HL-60 (cell line): ENCODE results near the gene SP100.

Source experiments
- DNase-seq, 2 experiments: peaks; one replicate each; pipeline ENCODE4 v3.0.0-alpha.2; 2010 to 2020; ENCODE audit warnings: low read depth in 1 of 2, low spot score in 1 of 2
- H3K27ac ChIP-seq: fragments of 250-450 bp; sonication (Bioruptor Pico); replicated peaks from 2 replicates; pipeline ENCODE4 v1.5.1; 2020; ENCODE audit warnings: mild to moderate bottlenecking, moderate library complexity
- H3K27me3 ChIP-seq: fragments of 250-450 bp; sonication (Bioruptor Pico); 2 replicates; pipeline ENCODE4 v1.5.1; 2021; ENCODE audit warnings: mild to moderate bottlenecking, moderate library complexity; ENCODE audit not compliant: insufficient read depth, poor library complexity, severe bottlenecking
- H3K4me3 ChIP-seq: replicated peaks from 2 replicates; pipeline ENCODE4 v1.5.1; 2011; ENCODE audit warnings: mild to moderate bottlenecking, control low read depth, low read length; ENCODE audit not compliant: insufficient read depth
- CTCF ChIP-seq: IDR thresholded peaks from one replicate; pipeline ENCODE4 v1.5.1; 2011; ENCODE audit warnings: low read length, control low read depth, inconsistent platforms; ENCODE audit not compliant: insufficient read depth
- GABPA ChIP-seq: IDR thresholded peaks from 2 replicates; pipeline ENCODE4 v1.6.1; 2012; ENCODE audit warnings: low read depth
- POLR2AphosphoS5 ChIP-seq: IDR thresholded peaks from 2 replicates; pipeline ENCODE4 v1.6.1; 2012; ENCODE audit warnings: low read depth
- REST ChIP-seq: IDR thresholded peaks from 2 replicates; pipeline ENCODE4 v1.6.1; 2012; ENCODE audit warnings: low read depth; ENCODE audit not compliant: insufficient replicate concordance
- SPI1 ChIP-seq: IDR thresholded peaks from 2 replicates; pipeline ENCODE4 v1.6.1; 2012; ENCODE audit warnings: low read depth, mild to moderate bottlenecking, borderline replicate concordance

SP100 gene

GRCh38 chr2:230447036-230447435 is 31.0 kb downstream of the SP100 start:
- no peak overlapping the region for H3K4me3 ChIP-seq
- no peaks in the 10 kb centered on the region for H3K27me3 ChIP-seq
- TF ChIP-seq GABPA: no peak
- TF ChIP-seq SPI1: no peak
- no peak for TF ChIP-seq REST
- no peak for TF ChIP-seq CTCF
- no peak for TF ChIP-seq POLR2AphosphoS5
- DNase-seq: no peak
- no peak overlapping the region for H3K27ac ChIP-seq

- H3K27ac ChIP-seq: no peak overlapping the region
- DNase-seq: no peak
- no peak for TF ChIP-seq CTCF
- TF ChIP-seq GABPA: no peak
- TF ChIP-seq SPI1: no peak
- no peak for TF ChIP-seq REST
- no peak for TF ChIP-seq POLR2AphosphoS5
- no peak overlapping the region for H3K4me3 ChIP-seq
- H3K27me3 ChIP-seq: no peaks in the 10 kb centered on the region
These were observed 31.8 kb downstream of the SP100 start for GRCh38 chr2:230447455-230448451.

GRCh38 chr2:230449901-230450467 is 34.0 kb downstream of the SP100 start:
- no peak for DNase-seq
- TF ChIP-seq POLR2AphosphoS5 (no peak), GABPA (no peak), CTCF (no peak), SPI1 (no peak), REST (no peak)
- no peak overlapping the region for H3K27ac ChIP-seq
- H3K4me3 ChIP-seq: no peak overlapping the region
- H3K27me3 ChIP-seq: no peaks in the 10 kb centered on the region
